ENCODE results near the gene WBP2.
"Not testable (repeated sequence)": the region's sequence is repeated elsewhere in the genome, so short reads cannot be mapped to it uniquely, and the experiment has no call there.

WBP2 gene

GRCh38 chr17:75875182-75875939 is 20.2 kb upstream of the WBP2 start:
- H3K36me3 ChIP-seq (ENCODE audit: control insufficient read depth, insufficient read depth, low read length) = no peaks in the 10 kb centered on the region
- no peak overlapping the region for H3K27ac ChIP-seq (ENCODE audit: low read depth, low read length)
- H3K4me1 ChIP-seq (ENCODE audit: control insufficient read depth, insufficient read depth, low read length) = peaks cover 11% of the 10 kb centered on the region; the same call in 1 of the 2 replicates
- no peak overlapping the region for H3K9ac ChIP-seq (ENCODE audit: low read depth, low read length)
- H3K9me3 ChIP-seq (ENCODE audit: control insufficient read depth, insufficient read depth, low read length) = no peaks in the 10 kb centered on the region
- peaks cover 29% of the 10 kb centered on the region for H3K27me3 ChIP-seq (ENCODE audit: control insufficient read depth, insufficient read depth, low read length)
- no peak overlapping the region for H3K4me3 ChIP-seq (ENCODE audit: low read depth, low read length)

- no peak overlapping the region for H3K9ac ChIP-seq (ENCODE audit: low read depth, low read length)
Observed at GRCh38 chr17:75874323-75875181, 19.4 kb upstream of the WBP2 start.

GRCh38 chr17:75873587-75874322 is 18.6 kb upstream of the WBP2 start:
- H3K27ac ChIP-seq (ENCODE audit: low read depth, low read length) = no peak overlapping the region
- no peak overlapping the region for H3K9ac ChIP-seq (ENCODE audit: low read depth, low read length)
- H3K4me1 ChIP-seq (ENCODE audit: control insufficient read depth, insufficient read depth, low read length) = peaks cover 11% of the 10 kb centered on the region; the same call in 1 of the 2 replicates

More at GRCh38 chr17:75874323-75875181, 19.4 kb upstream of the WBP2 start:
- Histone ChIP-seq H3K4me3 (ENCODE audit: low read depth, low read length) (no peak overlapping the region), H3K9me3 (ENCODE audit: control insufficient read depth, insufficient read depth, low read length) (no peaks in the 10 kb centered on the region), H3K27me3 (ENCODE audit: control insufficient read depth, insufficient read depth, low read length) (peaks cover 29% of the 10 kb centered on the region), H3K27ac (ENCODE audit: low read depth, low read length) (no peak overlapping the region), H3K36me3 (ENCODE audit: control insufficient read depth, insufficient read depth, low read length) (no peaks in the 10 kb centered on the region), H3K4me1 (ENCODE audit: control insufficient read depth, insufficient read depth, low read length) (peaks cover 11% of the 10 kb centered on the region; the same call in 1 of the 2 replicates)

GRCh38 chr17:75872434-75873351 is 17.6 kb upstream of the WBP2 start:
- H3K9ac ChIP-seq (ENCODE audit: low read depth, low read length) = no peak overlapping the region
- no peaks in the 10 kb centered on the region for H3K9me3 ChIP-seq (ENCODE audit: control insufficient read depth, insufficient read depth, low read length)
- H3K36me3 ChIP-seq (ENCODE audit: control insufficient read depth, insufficient read depth, low read length) = no peaks in the 10 kb centered on the region
- H3K27ac ChIP-seq (ENCODE audit: low read depth, low read length) = no peak overlapping the region
- no peak overlapping the region for H3K4me3 ChIP-seq (ENCODE audit: low read depth, low read length)
- peaks cover 12% of the 10 kb centered on the region for H3K27me3 ChIP-seq (ENCODE audit: control insufficient read depth, insufficient read depth, low read length)
- peaks cover 11% of the 10 kb centered on the region; the same call in 1 of the 2 replicates for H3K4me1 ChIP-seq (ENCODE audit: control insufficient read depth, insufficient read depth, low read length)

More at GRCh38 chr17:75873587-75874322, 18.6 kb upstream of the WBP2 start:
- no peak overlapping the region for H3K4me3 ChIP-seq (ENCODE audit: low read depth, low read length)
- H3K27me3 ChIP-seq (ENCODE audit: control insufficient read depth, insufficient read depth, low read length) = peaks cover 21% of the 10 kb centered on the region
- no peaks in the 10 kb centered on the region for H3K9me3 ChIP-seq (ENCODE audit: control insufficient read depth, insufficient read depth, low read length)
- H3K36me3 ChIP-seq (ENCODE audit: control insufficient read depth, insufficient read depth, low read length) = no peaks in the 10 kb centered on the region

- H3K4me1 ChIP-seq (ENCODE audit: control insufficient read depth, insufficient read depth, low read length); H3K36me3 ChIP-seq (ENCODE audit: control insufficient read depth, insufficient read depth, low read length); H3K27me3 ChIP-seq (ENCODE audit: control insufficient read depth, insufficient read depth, low read length); H3K9me3 ChIP-seq (ENCODE audit: control insufficient read depth, insufficient read depth, low read length); H3K27ac ChIP-seq (ENCODE audit: low read depth, low read length); H3K4me3 ChIP-seq (ENCODE audit: low read depth, low read length); H3K9ac ChIP-seq (ENCODE audit: low read depth, low read length): not testable (repeated sequence)
Observed at GRCh38 chr17:75870228-75870627, 15.1 kb upstream of the WBP2 start.

- Histone ChIP-seq H3K4me3 (ENCODE audit: low read depth, low read length) (no peak overlapping the region), H3K9ac (ENCODE audit: low read depth, low read length) (no peak overlapping the region), H3K4me1 (ENCODE audit: control insufficient read depth, insufficient read depth, low read length) (no peaks in the 10 kb centered on the region), H3K27ac (ENCODE audit: low read depth, low read length) (no peak overlapping the region), H3K36me3 (ENCODE audit: control insufficient read depth, insufficient read depth, low read length) (no peaks in the 10 kb centered on the region), H3K27me3 (ENCODE audit: control insufficient read depth, insufficient read depth, low read length) (no peaks in the 10 kb centered on the region), H3K9me3 (ENCODE audit: control insufficient read depth, insufficient read depth, low read length) (no peaks in the 10 kb centered on the region)
Observed at GRCh38 chr17:75869282-75870141, 14.4 kb upstream of the WBP2 start.

- H3K9ac ChIP-seq (ENCODE audit: low read depth, low read length); H3K4me1 ChIP-seq (ENCODE audit: control insufficient read depth, insufficient read depth, low read length); H3K27me3 ChIP-seq (ENCODE audit: control insufficient read depth, insufficient read depth, low read length); H3K9me3 ChIP-seq (ENCODE audit: control insufficient read depth, insufficient read depth, low read length); H3K36me3 ChIP-seq (ENCODE audit: control insufficient read depth, insufficient read depth, low read length); H3K4me3 ChIP-seq (ENCODE audit: low read depth, low read length); H3K27ac ChIP-seq (ENCODE audit: low read depth, low read length): not testable (repeated sequence)
Observed at GRCh38 chr17:75868730-75869281, 13.7 kb upstream of the WBP2 start.

- H3K4me1 ChIP-seq (ENCODE audit: control insufficient read depth, insufficient read depth, low read length); H3K4me3 ChIP-seq (ENCODE audit: low read depth, low read length); H3K9me3 ChIP-seq (ENCODE audit: control insufficient read depth, insufficient read depth, low read length); H3K27me3 ChIP-seq (ENCODE audit: control insufficient read depth, insufficient read depth, low read length); H3K27ac ChIP-seq (ENCODE audit: low read depth, low read length); H3K9ac ChIP-seq (ENCODE audit: low read depth, low read length); H3K36me3 ChIP-seq (ENCODE audit: control insufficient read depth, insufficient read depth, low read length): not testable (repeated sequence)
Observed at GRCh38 chr17:75865404-75866188, 10.5 kb upstream of the WBP2 start.

- not testable (repeated sequence) for H3K27me3 ChIP-seq (ENCODE audit: control insufficient read depth, insufficient read depth, low read length); H3K36me3 ChIP-seq (ENCODE audit: control insufficient read depth, insufficient read depth, low read length); H3K4me1 ChIP-seq (ENCODE audit: control insufficient read depth, insufficient read depth, low read length); H3K27ac ChIP-seq (ENCODE audit: low read depth, low read length); H3K4me3 ChIP-seq (ENCODE audit: low read depth, low read length); H3K9me3 ChIP-seq (ENCODE audit: control insufficient read depth, insufficient read depth, low read length); H3K9ac ChIP-seq (ENCODE audit: low read depth, low read length)
Observed at GRCh38 chr17:75864887-75865286, 9.8 kb upstream of the WBP2 start.
